Measurements from ENCODE around the gene HDAC5.
"Not testable (repeated sequence)": the region's sequence is repeated elsewhere in the genome, so short reads cannot be mapped to it uniquely, and the experiment has no call there.

DNA sequence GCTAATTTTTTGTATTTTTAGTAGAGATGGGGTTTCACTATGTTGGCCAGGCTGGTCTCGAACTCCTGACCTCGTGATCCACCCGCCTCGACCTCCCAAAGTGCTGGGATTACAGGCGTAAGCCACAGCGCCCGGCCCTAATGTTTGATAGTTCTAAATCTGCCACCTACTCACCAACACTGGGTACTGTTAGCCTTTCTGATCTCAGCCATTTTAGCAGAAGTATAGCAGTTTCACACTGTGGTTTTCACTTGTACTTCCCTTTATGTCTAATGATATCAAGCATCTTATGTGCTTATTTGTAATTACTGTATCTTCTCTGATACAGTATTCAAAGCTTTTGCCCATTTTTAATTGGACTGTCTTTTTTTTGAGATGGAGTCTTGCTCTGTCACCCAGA is 76.5 kb downstream of the HDAC5 start:
- not testable (repeated sequence) for TF ChIP-seq CTCF (conservative IDR thresholded peaks at IDR 0.05; ENCODE audit: low read length); EZH2phosphoT487 (IDR thresholded peaks at IDR 0.05; ENCODE audit: borderline replicate concordance, low read depth, low read length)

Data from OCI-LY7 (cell line).